Endometrial microvascular endothelial cells (primary cell): ENCODE data around the gene WBP2. TPM values are rescaled to one million over a fixed set of nuclear protein-coding genes. Genes with fewer than 3 reads are reported as not detected.

Experiments
- in situ Hi-C: cut with HindIII; loops from 2 replicates; pipeline ENCODE4 v1.10.0; 2017; ENCODE audit warnings: low sequenced_read_pairs, low pct_unique_long_range_greater_than_20kb; ENCODE audit errors: inconsistent ontology term
- total RNA-seq: library from RNA; depleted of rRNA; stranded (reverse); fragments of >200 nt; gene quantifications from one replicate; pipeline ENCODE4 v1.2.3, GENCODE V29; 2015; ENCODE audit errors: inconsistent ontology term

WBP2 gene
- total RNA-seq, 1 donor from 2014 or later, result 50.3 TPM

DNA sequence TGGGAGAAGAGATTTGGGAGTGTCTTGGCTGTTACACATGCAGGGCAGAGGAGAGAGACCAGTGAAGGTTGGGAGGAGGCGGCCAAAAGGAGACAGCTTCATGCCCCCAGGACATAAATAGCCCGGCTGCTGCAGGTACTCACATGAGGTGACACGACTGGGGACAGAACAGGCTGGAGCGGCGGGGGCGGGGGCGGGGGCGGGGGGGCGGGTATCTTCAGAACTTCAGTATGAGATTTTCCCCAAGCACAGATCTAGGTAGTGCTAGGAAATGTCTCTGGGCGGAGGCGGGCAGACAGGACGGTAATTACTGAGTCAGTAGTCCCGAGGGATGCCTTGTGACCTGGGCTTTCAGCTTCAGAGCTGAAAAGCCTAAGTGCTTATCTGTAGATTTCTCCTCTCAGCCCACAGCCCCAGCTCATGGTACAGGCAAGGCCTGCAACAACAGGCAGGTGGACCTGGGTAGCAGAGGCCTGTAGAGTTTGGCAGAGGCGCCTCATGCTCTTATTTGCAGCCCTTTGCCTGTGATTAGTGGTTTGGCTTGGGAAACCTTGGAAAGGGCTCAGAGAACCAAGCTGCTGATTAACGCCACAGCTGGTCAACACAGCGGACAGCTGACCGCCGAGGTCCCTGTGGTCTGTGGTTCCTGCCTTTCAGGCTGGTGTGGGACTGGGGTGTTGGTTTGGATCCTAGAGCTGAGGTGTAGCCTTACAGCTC is 46.1 kb downstream of the WBP2 start:
- in situ Hi-C loops, result no loop called here

DNA sequence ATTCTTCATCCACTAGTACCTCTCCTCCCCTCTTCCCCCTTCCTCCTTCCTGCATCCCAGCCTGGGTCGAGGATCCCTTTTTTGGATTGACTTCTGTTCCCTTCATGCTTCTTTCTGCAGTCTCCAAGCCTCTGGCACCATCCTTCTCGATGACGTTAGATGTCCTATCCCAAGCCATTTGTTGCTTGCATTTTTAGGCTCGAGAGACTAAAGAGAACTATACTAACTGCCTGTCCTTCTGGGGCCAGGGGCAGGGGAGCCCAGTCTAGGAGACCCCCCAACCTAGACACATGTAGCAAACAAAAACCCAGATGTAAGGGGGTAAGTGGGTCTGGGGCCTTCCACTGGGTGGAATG is 46.6 kb downstream of the WBP2 start:
- in situ Hi-C loops, result no loop called here

DNA sequence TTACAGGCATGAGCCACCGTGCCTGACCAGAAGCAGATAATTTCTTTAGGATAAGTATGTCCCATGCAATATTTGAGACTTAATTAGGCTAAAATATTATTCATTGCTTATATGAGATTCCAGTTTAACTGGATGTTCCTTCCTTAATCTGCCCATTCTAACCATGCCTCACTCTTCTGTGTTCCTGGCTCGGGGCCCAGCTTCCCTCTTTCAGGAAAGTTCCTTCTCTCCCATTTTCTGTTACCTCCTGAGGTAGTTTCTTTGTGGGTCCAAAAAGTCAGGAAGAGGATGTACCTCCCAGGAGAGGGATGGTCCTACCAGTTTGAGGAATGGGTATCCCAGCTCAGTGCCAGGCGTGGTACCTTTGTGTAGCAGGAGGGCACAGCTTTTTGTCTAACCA is 47.3 kb downstream of the WBP2 start:
- in situ Hi-C loops, result no loop called here

DNA sequence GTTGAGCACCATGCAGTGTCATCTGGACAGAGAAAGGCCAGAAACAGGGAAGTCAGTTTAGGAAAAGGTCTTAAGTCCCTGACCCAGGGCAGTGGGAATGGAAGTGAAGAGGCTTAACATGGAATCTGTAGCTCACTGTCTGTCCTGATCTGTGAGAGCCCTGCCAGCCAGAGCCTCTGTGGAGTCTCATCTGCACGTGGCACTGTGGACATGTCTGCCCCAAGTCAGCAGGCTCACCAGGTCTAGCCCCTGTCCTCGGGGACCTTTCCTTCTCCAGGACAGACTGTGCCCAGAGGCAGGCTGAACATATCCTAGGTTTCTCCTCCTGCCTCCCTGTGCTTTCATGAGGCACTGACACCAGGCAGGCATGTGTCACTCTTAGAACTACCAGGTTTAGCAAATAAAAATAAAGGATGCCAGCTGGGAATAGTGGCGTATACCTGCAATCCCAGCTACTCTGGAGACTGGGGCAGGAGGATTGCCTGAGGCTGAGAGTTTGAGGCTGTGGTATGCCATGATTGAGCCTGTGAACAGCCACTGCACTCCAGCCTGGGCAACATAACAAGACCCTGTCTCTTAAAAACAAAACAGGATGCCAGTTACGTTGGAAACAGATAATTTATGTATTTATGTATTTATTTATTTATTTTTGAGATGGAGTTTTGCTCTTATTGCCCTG is 48.2 kb downstream of the WBP2 start:
- in situ Hi-C loops, result no loop called here

DNA sequence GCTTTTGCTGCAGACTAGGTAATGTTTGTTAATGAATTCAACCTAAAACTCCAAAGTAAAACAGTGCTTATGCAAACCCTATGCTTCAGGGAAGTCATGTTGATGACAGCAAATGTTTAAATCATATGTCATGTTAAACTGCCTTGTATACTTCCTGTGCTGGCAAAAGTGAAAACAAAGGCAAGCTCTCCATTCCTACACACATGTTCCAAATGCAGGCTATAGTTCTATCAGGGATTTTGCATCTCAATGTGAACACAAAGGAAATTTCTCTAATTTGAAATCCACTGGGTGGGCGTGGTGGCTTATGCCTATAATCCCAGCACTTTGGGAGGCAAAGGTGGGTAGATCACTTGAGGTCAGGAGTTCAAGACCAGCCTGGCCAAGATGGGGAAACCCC is 51.3 kb downstream of the WBP2 start:
- in situ Hi-C loops, result no loop called here

DNA sequence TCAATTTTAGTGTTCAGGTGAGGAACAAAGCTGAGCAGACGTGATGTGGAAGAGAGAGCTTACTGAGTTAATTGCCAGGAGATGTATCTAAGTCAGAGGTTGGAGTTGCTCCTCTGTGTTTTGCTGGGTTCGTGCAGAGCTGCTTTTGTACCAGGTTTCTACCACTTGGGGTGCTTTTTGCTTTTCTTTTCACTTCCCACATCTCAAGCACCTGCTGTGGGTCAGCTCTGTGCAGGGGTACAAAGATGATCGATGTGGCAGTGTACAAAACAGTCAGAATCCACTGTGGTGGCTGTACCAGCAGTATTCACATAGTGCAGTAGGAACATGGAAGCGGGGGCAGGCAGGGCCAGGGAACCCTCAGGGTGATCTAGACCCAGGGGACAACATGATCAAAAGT is 55.7 kb downstream of the WBP2 start:
- in situ Hi-C loops, result no loop called here

DNA sequence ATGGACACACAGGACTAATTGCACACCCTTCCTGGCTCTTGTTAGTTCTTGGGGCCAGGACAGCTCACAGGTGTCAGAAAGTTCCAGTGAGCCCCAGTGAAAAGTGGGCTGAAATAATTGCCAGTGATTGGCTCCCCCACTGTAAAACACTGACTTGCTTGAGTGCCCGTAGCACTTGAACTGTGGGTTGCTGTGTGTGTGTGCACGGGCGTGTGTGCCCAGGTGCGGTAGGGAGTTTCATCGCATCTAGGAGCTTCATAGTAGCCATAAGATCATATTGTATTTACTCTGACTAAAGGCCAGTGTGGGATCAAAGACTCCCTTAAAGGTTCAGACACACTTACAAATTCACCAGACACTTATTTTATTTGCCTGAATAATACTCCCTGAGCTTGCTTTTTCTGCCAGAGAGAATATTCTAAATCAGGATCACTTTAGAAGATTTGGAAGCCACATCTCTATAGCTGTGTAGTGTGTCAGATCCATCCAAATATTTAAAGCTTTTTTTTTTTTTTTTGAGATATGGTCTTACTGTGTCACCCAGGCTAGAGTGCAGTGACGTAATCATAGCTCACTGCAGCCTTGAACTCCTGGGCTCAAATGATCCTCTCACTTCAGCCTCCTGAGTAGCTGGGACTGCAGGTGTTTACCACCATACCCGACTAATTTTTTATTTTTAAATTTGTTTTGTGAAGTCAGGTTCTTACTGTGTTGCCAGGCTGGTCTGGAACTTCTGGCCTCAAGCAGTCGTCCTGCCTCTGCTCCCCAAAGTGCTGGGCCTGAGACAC is 59.1 kb downstream of the WBP2 start:
- in situ Hi-C loops, result no loop called here

Other genes starting within 250 kb of the WBP2 start
- not detected for gene SMIM5, start 221.9 kb downstream of the WBP2 start, total RNA-seq
- 9.8 TPM for gene RECQL5, start 188.2 kb downstream of the WBP2 start, total RNA-seq
- gene SAP30BP, start 188.0 kb downstream of the WBP2 start, total RNA-seq, result 107 TPM
- gene ITGB4, start 133.9 kb downstream of the WBP2 start, total RNA-seq, result 2.4 TPM
- gene GALK1, start 90.1 kb downstream of the WBP2 start, total RNA-seq, result 65.8 TPM
- 53.0 TPM for gene UNK, start 70.5 kb downstream of the WBP2 start, total RNA-seq
- gene UNC13D, start 10.9 kb downstream of the WBP2 start, total RNA-seq, result 0.09 TPM
- gene TRIM47, start 23.2 kb upstream of the WBP2 start, total RNA-seq, result 53.3 TPM
- gene TRIM65, start 41.6 kb upstream of the WBP2 start, total RNA-seq, result 26.3 TPM
- gene MRPL38, start 49.5 kb upstream of the WBP2 start, total RNA-seq, result 44.7 TPM
- gene FBF1, start 85.7 kb upstream of the WBP2 start, total RNA-seq, result 6.8 TPM
- gene ACOX1, start 123.8 kb upstream of the WBP2 start, total RNA-seq, result 41.9 TPM
- 17.7 TPM for gene TEN1, start 123.9 kb upstream of the WBP2 start, total RNA-seq
- 1.3 TPM for gene CDK3, start 145.5 kb upstream of the WBP2 start, total RNA-seq
- gene EVPL, start 172.0 kb upstream of the WBP2 start, total RNA-seq, result not detected
- 42.7 TPM for gene SRP68, start 217.2 kb upstream of the WBP2 start, total RNA-seq
- not detected for gene GALR2, start 219.4 kb upstream of the WBP2 start, total RNA-seq
- gene ZACN, start 223.8 kb upstream of the WBP2 start, total RNA-seq, result not detected
- 70.9 TPM for gene EXOC7, start 248.5 kb upstream of the WBP2 start, total RNA-seq